OCI-LY1 (cell line): ENCODE data around the gene SERTAD3.

Experiments used
- CTCF ChIP-seq: fragments of 200-600 bp; sonication (generic), shearing (Covaris generic); IDR thresholded peaks from 2 replicates; pipeline ENCODE4 v1.5.1; 2017; ENCODE audit warnings: mild to moderate bottlenecking, antibody characterized with exemption, low read length, moderate library complexity, mixed read lengths
- EZH2 ChIP-seq: fragments of 200-600 bp; sonication (generic), shearing (Covaris generic); IDR thresholded peaks from 2 replicates; pipeline ENCODE4 v1.8.0; 2017; ENCODE audit warnings: borderline replicate concordance, mixed run types, mild to moderate bottlenecking, antibody characterized with exemption, low read length, moderate library complexity, mixed read lengths

- no peak for TF ChIP-seq CTCF
- TF ChIP-seq EZH2 = no peak
These were observed 52.0 kb downstream of the SERTAD3 start for GRCh38 chr19:40392123-40392522.
